HEK293T (cell line): ENCODE measurements around the gene LMF1.

Experiments
- CTCF ChIA-PET: fragments of 350-600 bp; formaldehyde crosslinking; extraction: SDS; loops from one replicate; lab custom pipeline; 2021; ENCODE audit warnings: antibody characterized with exemption, inconsistent platforms; lab: Yijun Ruan, JAX
- POLR2A ChIA-PET: fragments of 350-600 bp; formaldehyde crosslinking; extraction: SDS; loops from one replicate; lab custom pipeline; 2020; ENCODE audit warnings: antibody characterized with exemption, inconsistent platforms; lab: Yijun Ruan, JAX
- DNase-seq: peaks from one replicate; pipeline ENCODE4 v3.0.0; 2012; ENCODE audit warnings: mixed read lengths; ENCODE audit errors: extremely low spot score
- ARNT ChIP-seq: fragments of 450-650 bp; IDR thresholded peaks from 2 replicates; pipeline ENCODE4 v1.6.1; 2017; ENCODE audit warnings: mild to moderate bottlenecking
- BHLHE40 ChIP-seq: fragments of 450-650 bp; IDR thresholded peaks from 2 replicates; pipeline ENCODE4 v1.6.1; 2016; ENCODE audit warnings: mild to moderate bottlenecking, moderate library complexity, borderline replicate concordance
- CTBP1 ChIP-seq: fragments of 450-650 bp; IDR thresholded peaks from 2 replicates; pipeline ENCODE4 v1.6.1; 2016; ENCODE audit warnings: borderline replicate concordance
- ELF4 ChIP-seq: fragments of 450-650 bp; IDR thresholded peaks from 2 replicates; pipeline ENCODE4 v1.6.1; 2017; ENCODE audit warnings: antibody characterized with exemption
- FOXA1 ChIP-seq: fragments of 450-650 bp; IDR thresholded peaks from 2 replicates; pipeline ENCODE4 v1.6.1; 2016; ENCODE audit warnings: mild to moderate bottlenecking
- FOXK2 ChIP-seq: fragments of 450-650 bp; IDR thresholded peaks from 2 replicates; pipeline ENCODE4 v1.6.1; 2016; ENCODE audit warnings: mild to moderate bottlenecking
- FOXM1 ChIP-seq: fragments of 450-650 bp; IDR thresholded peaks from 2 replicates; pipeline ENCODE4 v1.6.1; 2017; ENCODE audit warnings: mild to moderate bottlenecking, borderline replicate concordance
- HDGF ChIP-seq: fragments of 450-650 bp; IDR thresholded peaks from 2 replicates; pipeline ENCODE4 v1.6.1; 2017; ENCODE audit warnings: antibody characterized with exemption, borderline replicate concordance
- L3MBTL2 ChIP-seq: fragments of 450-650 bp; conservative IDR thresholded peaks from 2 replicates; pipeline ENCODE4 v1.6.1; 2016; ENCODE audit warnings: mild to moderate bottlenecking
- LEF1 ChIP-seq: fragments of 450-650 bp; IDR thresholded peaks from 2 replicates; pipeline ENCODE4 v1.6.1; 2017; ENCODE audit warnings: mild to moderate bottlenecking, borderline replicate concordance
- NFRKB ChIP-seq: fragments of 450-650 bp; IDR thresholded peaks from 2 replicates; pipeline ENCODE4 v1.6.1; 2016; ENCODE audit warnings: mild to moderate bottlenecking, moderate library complexity
- SP1 ChIP-seq: fragments of 450-650 bp; IDR thresholded peaks from 2 replicates; pipeline ENCODE4 v1.6.1; 2017
- SUZ12 ChIP-seq: fragments of 450-650 bp; IDR thresholded peaks from 2 replicates; pipeline ENCODE4 v1.6.1; 2016; ENCODE audit warnings: mild to moderate bottlenecking
- TARDBP ChIP-seq: fragments of 450-650 bp; IDR thresholded peaks from 2 replicates; pipeline ENCODE4 v1.6.1; 2016
- ZNF384 ChIP-seq: fragments of 450-650 bp; IDR thresholded peaks from 2 replicates; pipeline ENCODE4 v1.6.1; 2016
- TF ChIP-seq, protein P1 (sequence below): fragments of 450-650 bp; IDR thresholded peaks from 2 replicates; pipeline ENCODE4 v1.6.1; 2016

The LMF1 gene

GRCh38 chr16:998211-998610 is 27.4 kb upstream of the LMF1 start:
- CTCF ChIA-PET, result no interaction called here
- POLR2A ChIA-PET, result interaction anchor here (1.1 kb wide), 1 partner anchor 17 kb away, joined by 6 read pairs; the partner anchor contains the start of gene SOX8
- DNase-seq, result no peak
- TF ChIP-seq ARNT (no peak), NFRKB (no peak), FOXK2 (no peak), ZNF384 (no peak), CTBP1 (no peak), L3MBTL2 (no peak), FOXM1 (no peak), LEF1 (no peak), ELF4 (no peak), SP1 (no peak), SUZ12 (no peak), FOXA1 (no peak), BHLHE40 (no peak), HDGF (no peak)
- TF ChIP-seq, protein P1, sequence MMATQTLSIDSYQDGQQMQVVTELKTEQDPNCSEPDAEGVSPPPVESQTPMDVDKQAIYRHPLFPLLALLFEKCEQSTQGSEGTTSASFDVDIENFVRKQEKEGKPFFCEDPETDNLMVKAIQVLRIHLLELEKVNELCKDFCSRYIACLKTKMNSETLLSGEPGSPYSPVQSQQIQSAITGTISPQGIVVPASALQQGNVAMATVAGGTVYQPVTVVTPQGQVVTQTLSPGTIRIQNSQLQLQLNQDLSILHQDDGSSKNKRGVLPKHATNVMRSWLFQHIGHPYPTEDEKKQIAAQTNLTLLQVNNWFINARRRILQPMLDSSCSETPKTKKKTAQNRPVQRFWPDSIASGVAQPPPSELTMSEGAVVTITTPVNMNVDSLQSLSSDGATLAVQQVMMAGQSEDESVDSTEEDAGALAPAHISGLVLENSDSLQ, result no peak

- no peak for TF ChIP-seq SP1
- CTCF ChIA-PET, result no interaction called here
- DNase-seq, result no peak
- POLR2A ChIA-PET, result interaction anchor here (1.1 kb wide), 1 partner anchor 16 kb away, joined by 6 read pairs; the partner anchor contains the start of gene SOX8
Observed at GRCh38 chr16:997440-998051, 26.8 kb upstream of the LMF1 start.

DNA sequence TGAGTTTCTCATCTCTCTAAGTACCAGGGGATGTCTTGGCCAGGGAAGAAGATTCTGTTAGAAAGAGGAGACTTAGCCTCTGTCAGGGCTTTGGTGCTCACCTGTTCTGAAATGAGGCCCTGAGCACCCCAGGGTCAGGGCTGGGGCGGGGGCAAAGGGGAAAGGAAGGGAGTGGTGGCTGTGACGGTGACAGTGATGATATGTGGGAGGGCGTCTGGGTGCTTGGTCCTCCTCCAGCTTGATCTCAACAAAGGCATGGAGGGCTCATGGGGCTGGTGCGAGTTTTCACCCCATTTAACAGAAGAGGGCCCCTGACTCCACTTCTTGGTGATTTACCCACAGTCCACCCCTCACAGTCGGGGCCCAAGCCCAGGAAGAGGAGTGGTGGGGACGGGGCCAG is 25.9 kb upstream of the LMF1 start:
- ChIA-PET POLR2A (interaction anchor here (1.2 kb wide), 1 partner anchor 15 kb away, joined by 3 read pairs; the partner anchor contains the start of gene SOX8), CTCF (no interaction called here)
- TF ChIP-seq CTBP1 (no peak), ZNF384 (no peak)
- no peak for DNase-seq

DNA sequence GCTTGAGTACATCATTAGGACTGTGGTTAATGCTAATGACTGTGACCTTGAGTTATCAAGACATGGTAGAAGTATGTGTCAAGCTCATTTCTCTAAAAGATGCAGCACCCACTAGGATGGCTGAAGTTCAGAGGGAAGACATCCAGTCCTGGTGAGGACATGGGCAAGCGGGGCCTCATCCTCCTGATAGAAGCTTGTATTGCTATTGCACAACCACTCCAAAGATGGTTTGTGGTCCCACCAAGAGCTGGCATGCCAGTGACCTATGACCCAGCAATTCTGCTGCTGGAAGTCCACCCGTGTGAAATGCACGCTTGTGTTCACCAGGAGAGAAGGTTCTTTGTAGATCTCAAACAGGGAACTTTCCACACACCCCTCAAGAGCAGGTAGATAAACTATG is 25.0 kb upstream of the LMF1 start:
- no peak for DNase-seq
- ChIA-PET POLR2A (interaction anchor here (1.2 kb wide), 1 partner anchor 15 kb away, joined by 3 read pairs; the partner anchor contains the start of gene SOX8), CTCF (no interaction called here)
- TF ChIP-seq FOXA1, result no peak
- TF ChIP-seq BHLHE40, result no peak
- TF ChIP-seq ARNT, result no peak
- TF ChIP-seq HDGF, result no peak
- TF ChIP-seq CTBP1, result no peak
- TF ChIP-seq SP1, result no peak
- no peak for TF ChIP-seq FOXM1
- TF ChIP-seq SUZ12, result no peak
- no peak for TF ChIP-seq LEF1
- TF ChIP-seq FOXK2, result no peak

DNA sequence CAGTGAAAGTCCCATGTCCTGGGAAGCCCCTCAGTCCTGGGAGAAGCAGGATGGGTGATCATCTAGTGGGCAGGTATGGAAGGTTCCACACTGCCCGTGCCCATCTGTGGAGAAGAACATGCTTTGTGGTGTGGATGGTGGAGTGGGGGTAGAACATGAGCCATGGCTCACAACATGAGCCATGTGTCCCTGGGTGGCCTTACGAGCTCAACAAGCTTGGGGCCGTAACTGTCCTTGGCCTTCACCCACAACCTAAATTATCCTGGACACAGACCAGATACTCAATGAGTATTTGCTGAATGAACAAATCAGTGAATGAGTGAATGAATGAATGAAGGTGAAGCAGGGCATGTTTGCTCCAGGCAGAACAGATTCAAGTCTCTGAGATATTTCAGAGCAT is 24.3 kb upstream of the LMF1 start:
- ChIA-PET POLR2A (no interaction called here), CTCF (interaction anchor here (0.6 kb wide), 1 partner anchor 27 kb away, joined by 3 read pairs; no protein-coding TSS in a partner anchor)
- no peak for DNase-seq
- TF ChIP-seq HDGF, result no peak
- no peak for TF ChIP-seq BHLHE40
- no peak for TF ChIP-seq ZNF384
- TF ChIP-seq SUZ12, result no peak
- no peak for TF ChIP-seq FOXK2
- no peak for TF ChIP-seq CTBP1
- TF ChIP-seq SP1, result no peak
- no peak for TF ChIP-seq FOXA1
- TF ChIP-seq ARNT, result no peak
- no peak for TF ChIP-seq LEF1
- no peak for TF ChIP-seq TARDBP
- TF ChIP-seq, protein P1, result no peak
- no peak for TF ChIP-seq NFRKB
- TF ChIP-seq L3MBTL2, result no peak
- no peak for TF ChIP-seq FOXM1
- no peak for TF ChIP-seq ELF4

DNA sequence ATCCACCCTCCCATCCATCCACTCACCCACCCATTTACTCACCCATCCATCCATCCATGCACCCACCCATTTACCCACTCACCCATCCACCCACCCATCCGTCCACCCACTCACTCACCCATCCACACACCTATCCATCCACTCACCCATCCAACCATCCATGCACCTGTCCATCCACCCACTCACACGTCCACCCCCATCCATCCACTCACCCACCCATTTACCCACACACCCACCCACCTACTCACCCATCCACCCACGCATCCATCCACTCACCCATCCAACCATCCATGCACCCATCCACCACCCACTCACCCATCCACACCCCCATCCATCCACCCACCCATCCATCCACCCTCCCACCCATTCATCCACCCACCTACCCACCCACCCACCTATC is 22.9 kb upstream of the LMF1 start:
- TF ChIP-seq FOXK2 (no peak), ARNT (no peak), SP1 (no peak), FOXA1 (no peak), BHLHE40 (no peak), ZNF384 (no peak), NFRKB (no peak), SUZ12 (no peak), CTBP1 (no peak), TARDBP (no peak), FOXM1 (no peak)
- TF ChIP-seq, protein P1, result no peak
- ChIA-PET POLR2A (no interaction called here), CTCF (no interaction called here)
- no peak for DNase-seq
